HG02981 (cell line): Measurements from ENCODE around the gene AP4B1.
A peak's percentile ranks its signal among the peaks of the same experiment; 100 is the strongest.
"Not testable (repeated sequence)": the region's sequence is repeated elsewhere in the genome, so short reads cannot be mapped to it uniquely, and the experiment has no call there.

ENCODE experiments used
- ATAC-seq: cut with Tn5 transposase; IDR thresholded peaks from one replicate; pipeline ENCODE4 v1.9.1; 2021; ENCODE audit warnings: mild to moderate bottlenecking, moderate library complexity; ENCODE audit not compliant: unreplicated experiment

Gene AP4B1

GRCh38 chr1:113904674-113905434 lies at the start of gene AP4B1, which contains the start of gene DCLRE1B:
TSS of gene AP4B1 (minus strand) at chr1:113904799. CDS start at chr1:113904717, 82 bp downstream.
TSS of gene DCLRE1B (plus strand) at chr1:113905326. CDS start at chr1:113905587, 261 bp downstream.
- ATAC-seq = peak; percentile 88

- ATAC-seq = no peak
These were observed 47.1 kb upstream of the AP4B1 start for GRCh38 chr1:113951719-113952118.

GRCh38 chr1:113950908-113951307 lies 46.3 kb upstream of the AP4B1 start:
- no peak for ATAC-seq

- no peak for ATAC-seq
These were observed 44.4 kb upstream of the AP4B1 start for GRCh38 chr1:113949007-113949406.

GRCh38 chr1:113948151-113948550 lies 43.6 kb upstream of the AP4B1 start:
- ATAC-seq = not testable (repeated sequence)

- no peak for ATAC-seq
These were observed 42.9 kb upstream of the AP4B1 start for GRCh38 chr1:113947388-113948107.

- no peak for ATAC-seq
These were observed 42.2 kb upstream of the AP4B1 start for GRCh38 chr1:113946678-113947387.

- ATAC-seq = no peak
These were observed 41.5 kb upstream of the AP4B1 start for GRCh38 chr1:113946112-113946511.

GRCh38 chr1:113945329-113945728 lies 40.7 kb upstream of the AP4B1 start:
- no peak for ATAC-seq

GRCh38 chr1:113943028-113943811 lies 38.6 kb upstream of the AP4B1 start:
- no peak for ATAC-seq

- ATAC-seq = no peak
These were observed 37.9 kb upstream of the AP4B1 start for GRCh38 chr1:113942527-113942926.

- peak; percentile 5 for ATAC-seq
These were observed 36.6 kb upstream of the AP4B1 start for GRCh38 chr1:113941245-113941559.

GRCh38 chr1:113940365-113941244 lies 36.0 kb upstream of the AP4B1 start:
- peak; percentile 52 for ATAC-seq

GRCh38 chr1:113938192-113938591 lies 33.6 kb upstream of the AP4B1 start:
- no peak for ATAC-seq

GRCh38 chr1:113937146-113937545 lies 32.5 kb upstream of the AP4B1 start:
- no peak for ATAC-seq

- no peak for ATAC-seq
These were observed 31.4 kb upstream of the AP4B1 start for GRCh38 chr1:113935970-113936369.

- no peak for ATAC-seq
These were observed 30.6 kb upstream of the AP4B1 start for GRCh38 chr1:113935176-113935575.

- ATAC-seq = no peak
These were observed 30.0 kb upstream of the AP4B1 start for GRCh38 chr1:113934511-113935055.

GRCh38 chr1:113934006-113934405 lies 29.4 kb upstream of the AP4B1 start:
- ATAC-seq = no peak

GRCh38 chr1:113931451-113931851 lies 26.9 kb upstream of the AP4B1 start:
- no peak for ATAC-seq
